MM.1S (cell line): ENCODE data around the gene ZBTB7C.

ENCODE experiments used
- DNase-seq: peaks from one replicate; pipeline ENCODE4 v3.0.0-alpha.2; 2015
- H2AFZ ChIP-seq: fragments of 300-600 bp; sonication (generic); 2 replicates; pipeline ENCODE4 v1.6.0; 2016; ENCODE audit warnings: antibody characterized with exemption, low read length
- H3F3A ChIP-seq: fragments of 300-600 bp; sonication (generic); 2 replicates; pipeline ENCODE4 v1.6.1; 2016; ENCODE audit warnings: mild to moderate bottlenecking, antibody characterized with exemption, low read length, moderate library complexity, mixed read lengths; ENCODE audit not compliant: insufficient read depth
- H3K27ac ChIP-seq: fragments of 300-600 bp; sonication (generic); 2 replicates; pipeline ENCODE4 v1.5.1; 2016; ENCODE audit warnings: mild to moderate bottlenecking, low read length
- H3K27me3 ChIP-seq: fragments of 300-600 bp; sonication (generic); replicated peaks from 2 replicates; pipeline ENCODE4 v1.6.0; 2016; ENCODE audit warnings: low read length; ENCODE audit not compliant: insufficient read depth
- H3K36me3 ChIP-seq: fragments of 300-600 bp; sonication (generic); replicated peaks from 2 replicates; pipeline ENCODE4 v1.6.1; 2016; ENCODE audit warnings: mild to moderate bottlenecking, low read length, mixed read lengths; ENCODE audit not compliant: insufficient read depth
- H3K4me1 ChIP-seq: fragments of 300-600 bp; sonication (generic); 2 replicates; pipeline ENCODE4 v1.6.1; 2016; ENCODE audit warnings: low read length, mixed read lengths
- H3K4me2 ChIP-seq: fragments of 300-600 bp; sonication (generic); 2 replicates; pipeline ENCODE4 v1.6.0; 2016; ENCODE audit warnings: low read depth, low read length
- H3K4me3 ChIP-seq: fragments of 300-600 bp; sonication (generic); 2 replicates; pipeline ENCODE4 v1.5.1; 2016; ENCODE audit warnings: low read length, mixed read lengths
- H3K79me2 ChIP-seq: fragments of 300-600 bp; sonication (generic); 2 replicates; pipeline ENCODE4 v1.6.1; 2016; ENCODE audit warnings: mixed run types, low read length, mixed read lengths
- H3K9ac ChIP-seq: fragments of 300-600 bp; sonication (generic); 2 replicates; pipeline ENCODE4 v1.6.1; 2016; ENCODE audit warnings: low read length, mixed read lengths
- H3K9me2 ChIP-seq: fragments of 300-600 bp; sonication (generic); replicated peaks from 2 replicates; pipeline ENCODE4 v1.6.1; 2016; ENCODE audit warnings: mild to moderate bottlenecking, low read length, mixed read lengths; ENCODE audit not compliant: insufficient read depth
- H3K9me3 ChIP-seq: fragments of 300-600 bp; sonication (generic); replicated peaks from 2 replicates; pipeline ENCODE4 v1.6.1; 2016; ENCODE audit warnings: mild to moderate bottlenecking, low read length, mixed read lengths; ENCODE audit not compliant: insufficient read depth
- H4K20me1 ChIP-seq: fragments of 300-600 bp; sonication (generic); 2 replicates; pipeline ENCODE4 v1.6.1; 2016; ENCODE audit warnings: mild to moderate bottlenecking, low read length, moderate library complexity, mixed read lengths; ENCODE audit not compliant: insufficient read depth
- CTCF ChIP-seq: fragments of 300-600 bp; sonication (generic); IDR thresholded peaks from 2 replicates; pipeline ENCODE4 v1.5.1; 2016; ENCODE audit warnings: antibody characterized with exemption, low read length, mixed read lengths
- EZH2 ChIP-seq: fragments of 300-600 bp; sonication (generic); optimal IDR thresholded peaks from 2 replicates; pipeline ENCODE3; 2017; ENCODE audit warnings: low read depth, mild to moderate bottlenecking, antibody characterized with exemption, low read length, mixed read lengths
- EZH2phosphoT487 ChIP-seq: fragments of 300-600 bp; sonication (generic); IDR thresholded peaks from 2 replicates; pipeline ENCODE4 v1.6.1; 2018; ENCODE audit warnings: antibody characterized with exemption, low read length

Gene ZBTB7C

GRCh38 chr18:48132797-48133655, 276.2 kb downstream of the ZBTB7C start:
- Histone ChIP-seq H3K27me3 (no peaks in the 10 kb centered on the region), H2AFZ (no peak overlapping the region), H3K9ac (no peak overlapping the region), H3F3A (no peaks in the 10 kb centered on the region), H3K4me1 (no peaks in the 10 kb centered on the region), H3K79me2 (no peaks in the 10 kb centered on the region), H3K4me3 (no peak overlapping the region), H3K9me3 (no peaks in the 10 kb centered on the region), H3K9me2 (no peaks in the 10 kb centered on the region), H3K27ac (no peak overlapping the region), H4K20me1 (no peaks in the 10 kb centered on the region), H3K36me3 (no peaks in the 10 kb centered on the region), H3K4me2 (no peak overlapping the region)
- DNase-seq = no peak
- TF ChIP-seq CTCF (no peak), EZH2 (no peak), EZH2phosphoT487 (no peak)

GRCh38 chr18:48131042-48131441, 278.1 kb downstream of the ZBTB7C start:
- H3K27me3 ChIP-seq = no peaks in the 10 kb centered on the region

GRCh38 chr18:48129621-48130082, 279.5 kb downstream of the ZBTB7C start:
- Histone ChIP-seq H3K36me3 (no peaks in the 10 kb centered on the region), H3K9me2 (no peaks in the 10 kb centered on the region), H4K20me1 (no peaks in the 10 kb centered on the region), H3K79me2 (no peaks in the 10 kb centered on the region), H3F3A (no peaks in the 10 kb centered on the region), H3K4me3 (no peak overlapping the region), H3K27me3 (no peaks in the 10 kb centered on the region), H3K4me1 (no peaks in the 10 kb centered on the region), H3K4me2 (no peak overlapping the region), H3K9me3 (no peaks in the 10 kb centered on the region), H3K9ac (no peak overlapping the region), H3K27ac (no peak overlapping the region), H2AFZ (no peak overlapping the region)
- TF ChIP-seq EZH2 (no peak), EZH2phosphoT487 (no peak), CTCF (no peak)
- no peak for DNase-seq

More at GRCh38 chr18:48131042-48131441, 278.1 kb downstream of the ZBTB7C start:
- Histone ChIP-seq H3K9ac (no peak overlapping the region), H3K79me2 (no peaks in the 10 kb centered on the region), H3K4me1 (no peaks in the 10 kb centered on the region), H4K20me1 (no peaks in the 10 kb centered on the region), H3F3A (no peaks in the 10 kb centered on the region), H2AFZ (no peak overlapping the region), H3K4me2 (no peak overlapping the region), H3K9me2 (no peaks in the 10 kb centered on the region), H3K27ac (no peak overlapping the region), H3K4me3 (no peak overlapping the region), H3K9me3 (no peaks in the 10 kb centered on the region), H3K36me3 (no peaks in the 10 kb centered on the region)
- no peak for TF ChIP-seq EZH2phosphoT487
- TF ChIP-seq EZH2 = no peak
- TF ChIP-seq CTCF = no peak
- DNase-seq = no peak
